K562 (cell line): Measurements from ENCODE around the gene TPM4.
"Not testable (repeated sequence)": the region's sequence is repeated elsewhere in the genome, so short reads cannot be mapped to it uniquely, and the experiment has no call there.

Experiments
- BACH1 ChIP-seq: fragments of 200-800 bp; sonication (Bioruptor generic); IDR thresholded peaks from 2 replicates; pipeline ENCODE4 v1.6.1; 2016; ENCODE audit warnings: missing genetic modification characterization, missing compliant biosample characterization
- NCOA1 ChIP-seq: fragments of 450-650 bp; IDR thresholded peaks from 2 replicates; pipeline ENCODE4 v1.6.1; 2016; ENCODE audit warnings: low read depth
- POLR2A ChIP-seq: fragments of 450-650 bp; conservative IDR thresholded peaks from 2 replicates; pipeline ENCODE4 v1.6.1; 2016
- RAD21 ChIP-seq, 2 experiments: fragments of 250-450 bp in 1 of 2; fragments of 450-650 bp in 1 of 2; sonication (Bioruptor Pico) in 1 of 2; formaldehyde crosslinking in 1 of 2; IDR thresholded peaks in 1 of 2; conservative IDR thresholded peaks in 1 of 2; 2 replicates each; pipeline versions ENCODE4 v1.4.0 to v1.8.0; 2020 to 2022; ENCODE audit warnings: mild to moderate bottlenecking in 2 of 2, moderate library complexity in 1 of 2
- RB1 ChIP-seq: fragments of 450-650 bp; IDR thresholded peaks from 2 replicates; pipeline ENCODE4 v1.6.1; 2017; ENCODE audit warnings: low read depth, mild to moderate bottlenecking
- ZNF589 ChIP-seq: fragments of 200-800 bp; sonication (Bioruptor generic); IDR thresholded peaks from 2 replicates; pipeline ENCODE4 v1.6.1; 2016; ENCODE audit warnings: low read depth, missing genetic modification characterization, missing compliant biosample characterization
- ZNF695 ChIP-seq: fragments of 450-650 bp; formaldehyde crosslinking; IDR thresholded peaks from 2 replicates; pipeline ENCODE4 v1.4.0; 2020; ENCODE audit warnings: mild to moderate bottlenecking, moderate library complexity
- TF ChIP-seq, protein P1 (sequence below), 3 experiments: IDR thresholded peaks in 2 of 3; conservative IDR thresholded peaks in 1 of 3; 2 replicates each; pipeline ENCODE4 v1.5.1; 2011 to 2012; ENCODE audit warnings: low read length in 3 of 3, mild to moderate bottlenecking in 3 of 3, control low read depth in 2 of 3, improper control_type of control experiment in 1 of 3, inconsistent platforms in 1 of 3, low read depth in 1 of 3, mixed read lengths in 1 of 3, moderate library complexity in 1 of 3; ENCODE audit not compliant: insufficient read depth in 2 of 3
- TF ChIP-seq, protein P2 (sequence below): IDR thresholded peaks from 2 replicates; pipeline ENCODE4 v1.6.1; 2016; ENCODE audit warnings: missing genetic modification characterization, missing compliant biosample characterization
- TF ChIP-seq, protein P3 (sequence below): sonication (generic); formaldehyde crosslinking; IDR thresholded peaks from 2 replicates; pipeline ENCODE4 v1.9.0; 2022; ENCODE audit warnings: mild to moderate bottlenecking, missing genetic modification reagents
- TF ChIP-seq, protein P4 (sequence below): sonication (generic); formaldehyde crosslinking; IDR thresholded peaks from 2 replicates; pipeline ENCODE4 v1.8.0; 2022; ENCODE audit warnings: mild to moderate bottlenecking, low read depth, missing genetic modification reagents
- TF ChIP-seq, protein P5 (sequence below): fragments of 250-450 bp; sonication (Bioruptor Pico); IDR thresholded peaks from 2 replicates; pipeline ENCODE4 v1.6.1; 2021; ENCODE audit warnings: mild to moderate bottlenecking

DNA sequence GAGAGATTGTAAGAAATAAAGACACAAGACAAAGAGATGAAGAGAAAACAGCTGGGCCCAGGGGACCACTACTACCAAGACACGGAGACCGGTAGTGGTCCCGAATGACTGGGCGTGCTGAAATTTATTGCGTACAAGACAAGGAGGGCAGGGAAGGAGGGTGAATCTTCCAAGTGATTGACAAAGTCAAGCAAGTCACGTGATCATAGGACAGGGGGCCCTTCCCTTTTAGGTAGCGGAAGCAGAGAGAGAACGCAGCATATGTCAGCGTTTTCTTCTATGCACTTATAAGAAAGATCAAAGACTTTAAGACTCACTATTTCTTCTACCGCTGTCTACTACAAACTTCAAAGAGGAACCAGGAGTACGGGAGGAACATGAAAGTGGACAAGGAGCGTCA, 46.1 kb upstream of the TPM4 start:
- not testable (repeated sequence) for TF ChIP-seq POLR2A; ZNF589 (CRISPR knock-in tag); BACH1 (tag); NCOA1; ZNF695 (CRISPR knock-in tag); RB1; RAD21 (CRISPR knock-in tag; conservative IDR thresholded peaks at IDR 0.05 in 1 of 2, IDR thresholded peaks at IDR 0.05 in 1 of 2)
- TF ChIP-seq, protein P1, sequence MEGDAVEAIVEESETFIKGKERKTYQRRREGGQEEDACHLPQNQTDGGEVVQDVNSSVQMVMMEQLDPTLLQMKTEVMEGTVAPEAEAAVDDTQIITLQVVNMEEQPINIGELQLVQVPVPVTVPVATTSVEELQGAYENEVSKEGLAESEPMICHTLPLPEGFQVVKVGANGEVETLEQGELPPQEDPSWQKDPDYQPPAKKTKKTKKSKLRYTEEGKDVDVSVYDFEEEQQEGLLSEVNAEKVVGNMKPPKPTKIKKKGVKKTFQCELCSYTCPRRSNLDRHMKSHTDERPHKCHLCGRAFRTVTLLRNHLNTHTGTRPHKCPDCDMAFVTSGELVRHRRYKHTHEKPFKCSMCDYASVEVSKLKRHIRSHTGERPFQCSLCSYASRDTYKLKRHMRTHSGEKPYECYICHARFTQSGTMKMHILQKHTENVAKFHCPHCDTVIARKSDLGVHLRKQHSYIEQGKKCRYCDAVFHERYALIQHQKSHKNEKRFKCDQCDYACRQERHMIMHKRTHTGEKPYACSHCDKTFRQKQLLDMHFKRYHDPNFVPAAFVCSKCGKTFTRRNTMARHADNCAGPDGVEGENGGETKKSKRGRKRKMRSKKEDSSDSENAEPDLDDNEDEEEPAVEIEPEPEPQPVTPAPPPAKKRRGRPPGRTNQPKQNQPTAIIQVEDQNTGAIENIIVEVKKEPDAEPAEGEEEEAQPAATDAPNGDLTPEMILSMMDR (IDR thresholded peaks at IDR 0.05 in 2 of 3, conservative IDR thresholded peaks at IDR 0.05 in 1 of 3; ENCODE audit: insufficient read depth in 2 of 3, low read depth in 1 of 3, low read length in 3 of 3) = not testable (repeated sequence)
- TF ChIP-seq, protein P2, sequence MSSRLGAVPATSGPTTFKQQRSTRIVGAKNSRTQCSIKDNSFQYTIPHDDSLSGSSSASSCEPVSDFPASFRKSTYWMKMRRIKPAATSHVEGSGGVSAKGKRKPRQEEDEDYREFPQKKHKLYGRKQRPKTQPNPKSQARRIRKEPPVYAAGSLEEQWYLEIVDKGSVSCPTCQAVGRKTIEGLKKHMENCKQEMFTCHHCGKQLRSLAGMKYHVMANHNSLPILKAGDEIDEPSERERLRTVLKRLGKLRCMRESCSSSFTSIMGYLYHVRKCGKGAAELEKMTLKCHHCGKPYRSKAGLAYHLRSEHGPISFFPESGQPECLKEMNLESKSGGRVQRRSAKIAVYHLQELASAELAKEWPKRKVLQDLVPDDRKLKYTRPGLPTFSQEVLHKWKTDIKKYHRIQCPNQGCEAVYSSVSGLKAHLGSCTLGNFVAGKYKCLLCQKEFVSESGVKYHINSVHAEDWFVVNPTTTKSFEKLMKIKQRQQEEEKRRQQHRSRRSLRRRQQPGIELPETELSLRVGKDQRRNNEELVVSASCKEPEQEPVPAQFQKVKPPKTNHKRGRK (tag) = not testable (repeated sequence)
- TF ChIP-seq, protein P3, sequence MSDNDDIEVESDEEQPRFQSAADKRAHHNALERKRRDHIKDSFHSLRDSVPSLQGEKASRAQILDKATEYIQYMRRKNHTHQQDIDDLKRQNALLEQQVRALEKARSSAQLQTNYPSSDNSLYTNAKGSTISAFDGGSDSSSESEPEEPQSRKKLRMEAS (CRISPR knock-in tag) = not testable (repeated sequence)
- TF ChIP-seq, protein P4, sequence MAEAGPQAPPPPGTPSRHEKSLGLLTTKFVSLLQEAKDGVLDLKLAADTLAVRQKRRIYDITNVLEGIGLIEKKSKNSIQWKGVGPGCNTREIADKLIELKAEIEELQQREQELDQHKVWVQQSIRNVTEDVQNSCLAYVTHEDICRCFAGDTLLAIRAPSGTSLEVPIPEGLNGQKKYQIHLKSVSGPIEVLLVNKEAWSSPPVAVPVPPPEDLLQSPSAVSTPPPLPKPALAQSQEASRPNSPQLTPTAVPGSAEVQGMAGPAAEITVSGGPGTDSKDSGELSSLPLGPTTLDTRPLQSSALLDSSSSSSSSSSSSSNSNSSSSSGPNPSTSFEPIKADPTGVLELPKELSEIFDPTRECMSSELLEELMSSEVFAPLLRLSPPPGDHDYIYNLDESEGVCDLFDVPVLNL (CRISPR knock-in tag) = not testable (repeated sequence)
- TF ChIP-seq, protein P5, sequence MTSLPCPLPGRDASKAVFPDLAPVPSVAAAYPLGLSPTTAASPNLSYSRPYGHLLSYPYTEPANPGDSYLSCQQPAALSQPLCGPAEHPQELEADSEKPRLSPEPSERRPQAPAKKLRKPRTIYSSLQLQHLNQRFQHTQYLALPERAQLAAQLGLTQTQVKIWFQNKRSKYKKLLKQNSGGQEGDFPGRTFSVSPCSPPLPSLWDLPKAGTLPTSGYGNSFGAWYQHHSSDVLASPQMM = not testable (repeated sequence)
